ENCODE results near the gene TMEM184A.
"Not testable (repeated sequence)": the region's sequence is repeated elsewhere in the genome, so short reads cannot be mapped to it uniquely, and the experiment has no call there.

TMEM184A gene

GRCh38 chr7:1590476-1590875 lies 34.5 kb upstream of the TMEM184A start:
- DNase-seq (ENCODE audit: low read depth) = no peak

DNA sequence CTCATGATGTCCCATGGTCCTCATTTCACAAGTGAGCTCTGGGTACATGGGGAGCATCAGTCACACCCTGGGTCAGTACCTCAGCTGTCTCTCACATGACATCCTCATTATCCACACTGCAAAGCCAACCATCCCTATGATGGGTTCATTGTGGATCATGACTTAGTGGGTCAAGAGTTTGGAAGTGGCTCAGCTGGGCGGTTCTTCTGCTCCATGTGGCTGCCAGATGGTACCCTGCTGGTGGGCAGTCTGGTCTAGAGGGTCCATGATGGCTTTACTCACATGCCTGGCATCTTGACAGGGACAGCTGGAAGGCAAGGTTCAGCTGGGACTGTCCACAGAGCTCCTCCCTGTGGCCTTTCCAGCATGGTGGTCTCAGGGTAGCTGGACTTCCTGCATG lies 33.0 kb upstream of the TMEM184A start:
- DNase-seq (ENCODE audit: low read depth) = no peak

GRCh38 chr7:1587738-1588137 lies 31.7 kb upstream of the TMEM184A start:
- no peak for DNase-seq (ENCODE audit: low read depth)

DNA sequence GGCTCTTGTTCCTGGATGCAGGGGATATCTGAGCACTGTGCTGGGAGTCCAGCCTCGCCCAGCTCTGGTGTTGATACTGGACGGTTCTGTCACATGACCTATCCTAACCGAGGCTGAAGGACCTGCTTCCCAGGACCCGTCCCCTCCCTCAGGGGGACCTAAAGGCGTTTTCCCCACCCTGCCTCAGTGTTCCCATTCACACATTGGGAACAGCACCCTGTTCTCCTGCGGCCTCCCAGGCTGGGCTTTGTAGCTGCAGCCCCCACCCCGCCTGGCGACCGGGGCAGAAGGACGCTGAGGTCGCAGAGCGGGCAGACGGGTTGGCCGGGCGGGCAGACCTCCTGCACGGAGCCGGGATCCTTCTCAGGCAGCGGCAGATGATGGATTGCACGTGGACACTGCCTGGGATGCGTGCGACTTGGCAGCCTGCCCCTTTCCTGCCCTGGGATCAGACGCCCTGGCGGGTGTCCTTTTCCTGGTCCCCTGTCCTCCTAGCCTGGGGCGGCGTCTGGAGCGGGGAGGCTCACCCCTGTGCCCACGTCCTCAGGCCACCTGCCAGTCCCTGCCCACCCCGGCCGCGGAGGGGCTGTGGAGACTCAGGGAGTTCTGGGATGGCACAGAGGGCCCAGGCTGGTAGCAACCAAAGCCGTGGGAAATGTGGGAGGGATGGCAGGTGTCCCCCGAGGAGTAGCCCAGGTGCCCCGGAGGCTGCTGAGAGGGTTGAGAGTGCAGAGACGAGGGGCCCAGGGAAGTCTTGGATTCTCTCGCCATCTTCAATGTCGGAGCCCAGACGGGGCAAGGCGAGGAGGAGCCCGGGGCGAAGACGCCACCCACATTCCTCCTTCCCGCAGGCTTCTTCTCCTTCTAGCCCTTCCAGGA lies 31.1 kb upstream of the TMEM184A start:
- no peak for DNase-seq (ENCODE audit: low read depth)

GRCh38 chr7:1586126-1586826 lies 30.3 kb upstream of the TMEM184A start:
- no peak for DNase-seq (ENCODE audit: low read depth)

DNA sequence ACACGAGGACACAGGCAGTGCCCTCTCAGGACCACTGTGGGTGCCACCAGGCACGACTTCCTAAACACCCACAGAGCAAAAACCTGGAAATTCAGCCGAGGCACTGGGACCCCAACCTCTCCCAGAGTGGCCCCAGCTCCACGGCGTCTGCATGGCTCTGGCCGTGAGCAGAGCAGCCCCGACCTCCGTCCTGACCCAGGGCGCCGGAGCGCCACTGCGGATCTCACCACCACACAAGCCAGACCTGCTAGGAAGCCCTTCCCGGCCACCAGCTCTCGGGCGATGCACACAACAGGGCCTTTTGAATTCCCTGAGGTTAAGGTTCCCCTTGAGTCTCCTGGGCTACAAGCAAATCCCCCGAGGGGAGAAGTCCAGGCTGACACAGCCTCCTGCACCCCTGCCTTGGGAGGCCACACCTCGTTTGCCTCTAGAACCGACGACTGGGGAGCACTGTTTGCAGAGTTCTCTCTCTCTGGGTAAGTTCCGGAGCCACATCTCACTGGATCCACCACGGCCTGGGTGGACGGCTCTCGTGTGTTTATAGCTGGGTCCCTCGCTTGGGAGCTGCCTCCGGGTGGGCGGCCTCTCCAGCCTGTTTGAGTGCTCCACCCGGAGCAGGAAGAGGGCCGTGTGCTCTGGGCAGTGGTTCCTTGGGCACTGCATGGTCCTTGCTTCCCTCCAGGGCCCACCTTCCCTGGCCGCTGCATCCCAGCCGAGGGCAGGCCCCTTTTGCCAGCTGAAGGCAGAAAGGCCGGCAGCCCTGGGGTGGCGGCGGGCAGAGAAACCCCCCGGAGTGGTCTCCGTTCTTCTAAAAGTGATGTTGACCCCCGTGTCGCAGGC lies 29.4 kb upstream of the TMEM184A start:
- DNase-seq (ENCODE audit: low read depth) = no peak

- DNase-seq (ENCODE audit: low read depth) = no peak
Measured at GRCh38 chr7:1584700-1585099, 28.7 kb upstream of the TMEM184A start.

GRCh38 chr7:1583241-1583930 lies 27.4 kb upstream of the TMEM184A start:
- not testable (repeated sequence) for DNase-seq (ENCODE audit: low read depth)

DNA sequence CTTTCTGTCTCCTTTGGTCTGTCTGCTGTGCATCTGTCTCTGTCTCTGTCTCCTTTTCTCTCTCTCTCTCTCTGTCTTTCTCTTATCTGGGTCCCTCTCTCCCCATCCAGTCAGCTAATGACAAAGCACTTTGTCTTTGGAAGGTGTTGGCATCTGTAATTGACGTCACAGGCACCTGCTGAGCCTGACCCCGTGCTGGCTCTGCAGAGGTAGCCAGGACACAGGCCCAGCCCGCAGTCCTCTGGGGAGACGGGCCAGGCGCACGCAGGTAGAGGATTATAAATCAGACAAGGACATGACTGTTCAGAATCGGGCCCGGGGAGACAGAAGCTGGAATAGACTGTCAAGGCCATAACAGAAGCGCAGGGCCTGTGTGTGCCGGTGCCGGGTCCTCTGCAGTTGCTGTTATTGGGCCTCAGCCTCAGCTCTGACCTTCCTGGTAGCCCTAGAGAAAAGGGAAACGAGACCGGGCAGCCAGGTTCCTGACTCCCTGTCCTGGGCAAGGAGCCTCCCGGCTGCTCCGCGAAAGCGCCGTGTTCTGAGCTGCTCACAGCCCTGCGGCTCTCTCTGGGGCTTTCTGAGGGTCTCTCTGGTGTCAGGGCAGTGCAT lies 24.5 kb upstream of the TMEM184A start:
- DNase-seq (ENCODE audit: low read depth) = no peak

DNA sequence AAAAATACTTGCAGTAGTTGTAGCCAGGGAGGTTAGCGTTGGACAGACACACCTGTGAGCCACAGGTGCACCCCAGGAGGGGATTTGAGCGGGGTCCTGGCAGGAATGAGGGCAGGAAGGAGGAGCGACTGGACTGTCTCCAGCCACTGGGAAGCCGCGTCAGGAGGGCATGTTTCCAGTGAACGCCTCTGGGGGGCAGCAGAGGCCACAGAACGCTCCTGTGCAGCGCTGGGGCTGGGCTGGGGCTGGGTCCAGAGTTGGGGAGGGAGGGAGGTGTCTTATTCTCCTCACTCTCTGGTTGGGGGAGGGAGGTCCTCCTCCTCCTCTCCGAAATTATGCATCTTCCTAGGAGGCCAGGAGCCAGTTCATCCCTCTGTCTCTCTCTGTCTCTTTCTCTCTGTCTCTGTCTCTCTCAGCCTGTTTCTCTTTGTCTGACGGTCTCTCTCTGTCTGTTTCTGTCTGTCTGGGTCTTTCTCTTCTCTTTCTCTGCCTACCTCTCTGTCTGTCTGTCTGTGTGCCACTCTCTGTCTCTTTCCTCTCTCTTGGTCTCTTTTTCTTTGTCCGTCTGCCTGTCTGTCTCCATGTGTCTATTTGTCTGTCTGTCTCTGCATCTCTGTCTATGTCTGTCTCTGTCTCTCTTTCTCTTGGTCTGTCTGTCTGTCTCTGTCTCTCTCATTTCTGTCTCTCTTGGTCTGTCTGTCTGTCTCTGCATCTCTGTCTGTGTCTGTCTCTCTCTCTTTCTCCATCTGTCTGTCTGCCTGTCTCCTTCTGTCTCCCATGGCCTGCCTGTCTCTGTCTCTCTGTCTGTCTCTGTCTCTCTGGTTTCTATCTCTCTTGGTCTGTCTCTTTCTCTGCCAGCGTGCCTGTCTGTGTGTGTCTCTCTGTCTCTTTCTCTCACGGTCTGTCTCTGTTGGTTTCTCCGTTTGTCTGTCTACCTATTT lies 23.7 kb upstream of the TMEM184A start:
- peak; percentile 63 for DNase-seq (ENCODE audit: low read depth)

- no peak for DNase-seq (ENCODE audit: low read depth)
Measured at GRCh38 chr7:1578513-1578912, 22.5 kb upstream of the TMEM184A start.

GRCh38 chr7:1576521-1577253 lies 20.7 kb upstream of the TMEM184A start:
- no peak for DNase-seq (ENCODE audit: low read depth)

- DNase-seq (ENCODE audit: low read depth) = no peak
Measured at GRCh38 chr7:1575809-1576208, 19.8 kb upstream of the TMEM184A start.

GRCh38 chr7:1572111-1572822 lies 16.3 kb upstream of the TMEM184A start:
- DNase-seq (ENCODE audit: low read depth) = no peak

DNA sequence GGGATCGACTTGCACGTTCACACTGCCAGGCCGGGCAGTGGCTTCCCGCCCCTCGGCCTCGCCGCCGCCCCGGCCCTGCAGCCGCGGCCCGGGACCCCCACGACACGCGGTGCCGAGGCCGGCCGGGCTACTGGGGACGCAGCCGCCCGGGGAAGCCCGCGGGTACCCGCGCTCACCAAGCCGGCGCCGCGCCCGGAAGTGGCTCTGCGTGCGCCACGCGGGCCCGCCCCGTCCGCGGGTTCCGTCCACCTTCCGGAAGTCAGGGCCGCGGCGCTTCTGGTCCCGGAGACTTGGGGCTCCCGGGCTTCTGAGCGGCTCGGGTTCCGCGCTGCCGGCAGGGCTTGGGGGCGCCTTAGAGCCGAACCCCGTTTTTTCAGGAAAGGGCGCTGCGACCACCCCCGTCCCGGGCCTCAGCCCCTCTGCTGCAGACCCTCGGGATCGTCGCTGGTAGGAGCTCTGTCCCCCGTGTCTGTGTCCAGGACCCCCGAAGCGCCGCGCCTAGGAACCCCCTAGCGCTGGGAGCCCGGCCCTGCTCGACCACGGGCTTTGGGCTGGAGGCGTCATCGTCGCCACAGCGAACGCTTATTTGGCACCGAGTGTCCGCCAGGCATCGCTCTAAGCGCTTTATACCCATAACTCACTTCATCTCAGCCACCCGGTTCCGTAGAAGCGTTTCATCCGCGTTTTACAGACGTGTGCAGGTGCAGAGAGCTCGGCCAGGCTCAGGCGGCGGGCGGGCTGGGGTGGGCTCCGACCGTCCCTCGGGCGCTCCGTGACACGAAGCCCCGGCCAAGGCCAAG lies 14.0 kb upstream of the TMEM184A start, which contains the start of gene PSMG3:
PSMG3 (minus strand) TSS at position 200 of the 800 bp plus-strand sequence. CDS start 693 bp downstream, outside the sequence.
- DNase-seq (ENCODE audit: low read depth) = peak; percentile 82

DNA sequence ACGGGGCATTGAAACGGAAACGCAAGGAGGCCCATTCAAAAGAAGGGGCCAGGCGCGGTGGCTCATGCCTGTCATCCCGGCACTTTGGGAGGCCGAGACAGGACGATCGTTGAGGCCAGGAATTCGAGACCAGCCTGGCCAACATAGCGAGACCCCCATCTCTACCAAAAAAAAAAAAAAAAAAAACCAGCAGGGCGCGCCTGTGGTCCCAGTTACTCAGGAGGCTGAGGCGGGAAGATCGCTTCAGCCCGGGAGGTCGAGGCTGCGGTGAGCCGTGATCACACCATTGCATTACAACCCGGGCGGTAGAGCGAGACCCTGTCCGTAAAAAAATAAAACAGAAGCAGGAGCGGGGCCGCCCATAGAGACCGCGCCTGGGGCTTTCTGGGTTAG lies 13.4 kb upstream of the TMEM184A start:
- DNase-seq (ENCODE audit: low read depth) = no peak

GRCh38 chr7:1569016-1569415 lies 13.0 kb upstream of the TMEM184A start:
- no peak for DNase-seq (ENCODE audit: low read depth)
